ENCODE data around the gene PPM1H. TPM values are rescaled to one million over a fixed set of nuclear protein-coding genes. Genes with fewer than 3 reads are reported as not detected.
A peak's percentile ranks its signal among the peaks of the same experiment; 100 is the strongest.

Gene PPM1H
- total RNA-seq, 6 experiments from 2014 or later: 7.0 to 20.9 (median 8.4) TPM

- Mint-ChIP-seq H3K36me3 (ENCODE audit: low read depth) (no peaks in the 10 kb centered on the region), H3K27me3 (ENCODE audit: insufficient read depth) (no peaks in the 10 kb centered on the region), H3K4me3 (no peak overlapping the region), H3K27ac (no peak overlapping the region), H3K4me1 (ENCODE audit: low read depth) (no peaks in the 10 kb centered on the region), H3K9me3 (no peaks in the 10 kb centered on the region)
- no peak for TF ChIP-seq CTCF (IDR thresholded peaks at IDR 0.05)
- no peak for DNase-seq
These were observed 156.8 kb downstream of the PPM1H start for GRCh38 chr12:62778187-62778586.

DNA sequence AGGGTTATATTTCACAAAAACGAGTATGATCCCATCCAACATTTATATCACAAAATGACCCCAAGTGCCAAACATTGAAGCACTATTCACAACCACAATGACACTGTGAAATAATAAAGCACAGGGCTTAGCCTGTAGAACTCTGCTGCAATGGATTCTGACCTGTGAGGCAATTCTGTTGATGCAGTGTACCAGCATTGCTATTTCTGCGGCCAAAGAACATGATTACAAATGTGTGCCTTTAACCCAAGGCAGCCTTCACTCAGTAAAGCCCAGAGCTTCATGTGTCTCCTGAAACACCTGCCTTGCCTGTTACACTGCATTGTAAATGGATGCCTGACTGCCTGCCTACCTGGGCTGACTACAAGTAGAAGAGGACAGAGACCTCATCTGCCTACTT is 158.0 kb downstream of the PPM1H start:
- H3K4me3 Mint-ChIP-seq: no peak overlapping the region
- H3K4me1 Mint-ChIP-seq (ENCODE audit: low read depth): peaks cover 9% of the 10 kb centered on the region
- no peak for DNase-seq
- H3K36me3 Mint-ChIP-seq (ENCODE audit: low read depth): peaks cover 5% of the 10 kb centered on the region
- H3K27me3 Mint-ChIP-seq (ENCODE audit: insufficient read depth): no peaks in the 10 kb centered on the region
- no peak overlapping the region for H3K27ac Mint-ChIP-seq
- H3K9me3 Mint-ChIP-seq: peaks cover 3% of the 10 kb centered on the region; the same call in 1 of the 2 replicates
- no peak for TF ChIP-seq CTCF (IDR thresholded peaks at IDR 0.05)

GRCh38 chr12:62776575-62776974 is 158.4 kb downstream of the PPM1H start:
- Mint-ChIP-seq H3K36me3 (ENCODE audit: low read depth) (peaks cover 5% of the 10 kb centered on the region), H3K27me3 (ENCODE audit: insufficient read depth) (no peaks in the 10 kb centered on the region), H3K4me1 (ENCODE audit: low read depth) (peaks cover 11% of the 10 kb centered on the region), H3K9me3 (peaks cover 3% of the 10 kb centered on the region; the same call in 1 of the 2 replicates), H3K4me3 (no peak overlapping the region), H3K27ac (no peak overlapping the region)
- DNase-seq: no peak
- no peak for TF ChIP-seq CTCF (IDR thresholded peaks at IDR 0.05)

GRCh38 chr12:62774794-62775193 is 160.2 kb downstream of the PPM1H start:
- H3K36me3 Mint-ChIP-seq (ENCODE audit: low read depth): peaks cover 5% of the 10 kb centered on the region
- DNase-seq: no peak
- TF ChIP-seq CTCF (IDR thresholded peaks at IDR 0.05): no peak
- peaks cover 3% of the 10 kb centered on the region; the same call in 1 of the 2 replicates for H3K9me3 Mint-ChIP-seq
- peaks cover 11% of the 10 kb centered on the region for H3K4me1 Mint-ChIP-seq (ENCODE audit: low read depth)
- H3K27me3 Mint-ChIP-seq (ENCODE audit: insufficient read depth): no peaks in the 10 kb centered on the region; the same call in 1 of the 2 replicates
- no peak overlapping the region for H3K27ac Mint-ChIP-seq
- H3K4me3 Mint-ChIP-seq: no peak overlapping the region

DNA sequence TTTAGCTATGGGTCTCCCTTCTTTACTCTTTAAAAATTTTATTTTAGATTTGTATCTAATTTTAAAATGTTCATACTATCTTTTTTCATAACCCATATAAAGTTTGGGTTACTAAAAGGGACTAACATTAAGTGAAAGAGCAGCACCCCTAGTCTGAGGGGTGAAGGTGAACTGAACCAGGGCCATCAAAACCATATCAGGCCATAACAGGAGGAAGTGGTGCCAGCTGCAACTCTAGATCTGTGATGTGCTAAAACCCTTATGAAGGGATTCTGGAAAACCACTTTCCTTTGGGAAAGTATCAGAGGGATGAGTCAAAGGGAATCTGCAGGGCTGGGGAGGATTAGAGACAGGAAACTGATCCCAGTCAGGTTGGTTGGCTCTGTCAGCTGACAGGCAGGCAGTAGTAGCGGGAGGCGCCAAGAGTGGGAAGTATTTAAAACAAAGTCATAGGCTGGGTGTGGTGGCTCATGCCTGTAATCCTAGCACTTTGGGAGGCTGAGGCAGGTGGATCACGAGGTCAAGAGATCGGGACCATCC is 162.5 kb downstream of the PPM1H start:
- H3K9me3 Mint-ChIP-seq: peaks cover 3% of the 10 kb centered on the region; the same call in 1 of the 2 replicates
- peak; percentile 29 for DNase-seq
- peaks cover 17% of the 10 kb centered on the region for H3K4me1 Mint-ChIP-seq (ENCODE audit: low read depth)

More for the DNA sequence above, 162.5 kb downstream of the PPM1H start:
- no peak for TF ChIP-seq CTCF (IDR thresholded peaks at IDR 0.05)
- no peaks in the 10 kb centered on the region; the same call in 1 of the 2 replicates for H3K27me3 Mint-ChIP-seq (ENCODE audit: insufficient read depth)
- no peak overlapping the region for H3K4me3 Mint-ChIP-seq
- H3K27ac Mint-ChIP-seq: peak overlapping the region; percentile 16; the same call in 1 of the 2 replicates
- peaks cover 5% of the 10 kb centered on the region for H3K36me3 Mint-ChIP-seq (ENCODE audit: low read depth)

All from HFFc6 (cell line).